HG03520 (cell line): ENCODE measurements around the gene RD3L.
"Not testable (repeated sequence)": the region's sequence is repeated elsewhere in the genome, so short reads cannot be mapped to it uniquely, and the experiment has no call there.

ENCODE experiments used
- ATAC-seq: cut with Tn5 transposase; IDR thresholded peaks from one replicate; pipeline ENCODE4 v1.9.1; 2021; ENCODE audit warnings: mild to moderate bottlenecking, moderate library complexity; ENCODE audit not compliant: unreplicated experiment

RD3L gene

DNA sequence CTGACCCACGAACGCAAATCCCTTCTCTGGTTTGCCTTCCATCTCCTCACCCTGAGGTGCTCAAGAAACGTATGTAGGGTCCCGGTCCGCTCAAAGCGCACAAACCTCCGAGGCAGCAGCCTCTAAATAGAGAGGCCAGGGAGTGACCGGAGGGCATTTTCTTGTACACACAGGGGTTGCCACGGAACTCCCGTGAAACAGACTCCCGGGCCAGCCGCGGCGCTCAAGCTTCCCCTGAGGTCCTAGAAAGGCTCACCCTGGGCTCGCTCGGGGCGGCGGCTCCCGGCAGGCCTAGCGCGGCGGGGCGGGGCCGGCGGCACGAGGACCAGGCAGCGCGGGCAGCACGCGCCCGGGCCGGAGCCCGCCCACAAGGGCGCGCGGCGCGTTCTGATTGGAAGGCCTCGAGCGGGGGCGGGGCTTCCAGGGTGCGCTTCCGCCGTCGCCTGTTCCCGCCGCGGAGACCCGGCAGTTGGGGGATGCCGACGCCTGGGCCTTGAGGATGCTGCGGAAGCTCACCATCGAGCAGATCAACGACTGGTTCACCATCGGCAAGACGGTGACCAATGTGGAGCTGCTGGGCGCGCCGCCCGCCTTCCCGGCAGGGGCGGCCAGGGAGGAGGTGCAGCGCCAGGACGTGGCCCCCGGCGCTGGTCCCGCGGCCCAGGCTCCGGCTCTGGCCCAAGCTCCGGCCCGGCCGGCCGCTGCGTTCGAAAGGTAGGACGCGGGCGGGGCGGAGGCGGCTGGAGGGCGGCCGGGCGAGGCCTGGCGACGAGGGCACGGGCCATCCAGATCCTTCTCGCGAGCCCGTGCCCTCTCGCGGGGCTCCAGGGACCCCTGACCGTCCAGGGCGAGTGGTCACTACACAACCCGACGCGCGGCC is 14.1 kb downstream of the RD3L start, which contains the start of gene TDRD9:
Gene TDRD9, plus strand, starts transcription at position 446 of the 880 bp plus-strand sequence. Its CDS starts 54 bp downstream, at position 500.
- ATAC-seq = no peak

GRCh38 chr14:103927566-103927965 is 14.8 kb downstream of the RD3L start:
- ATAC-seq = no peak

DNA sequence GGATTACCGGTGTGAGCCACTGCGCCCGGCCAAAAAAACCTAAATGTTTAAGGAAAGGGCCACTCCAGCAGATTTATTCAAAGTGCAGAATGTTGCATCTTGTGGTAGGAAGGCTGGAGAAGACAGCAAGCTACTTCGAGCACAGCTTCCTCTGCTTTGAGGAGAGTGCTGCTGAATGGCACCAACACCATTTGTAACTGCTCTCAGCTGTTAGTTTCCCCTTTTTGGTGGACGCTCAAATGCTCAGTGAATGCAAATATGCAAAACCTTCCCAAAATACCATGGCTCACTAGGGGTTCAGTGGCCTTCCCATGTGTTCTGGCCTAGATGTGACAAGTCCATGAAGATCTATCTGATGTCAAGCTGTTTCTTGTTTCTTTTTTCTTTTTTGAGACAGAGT is 17.0 kb downstream of the RD3L start:
- ATAC-seq = no peak

GRCh38 chr14:103923863-103924262 is 18.5 kb downstream of the RD3L start:
- no peak for ATAC-seq

DNA sequence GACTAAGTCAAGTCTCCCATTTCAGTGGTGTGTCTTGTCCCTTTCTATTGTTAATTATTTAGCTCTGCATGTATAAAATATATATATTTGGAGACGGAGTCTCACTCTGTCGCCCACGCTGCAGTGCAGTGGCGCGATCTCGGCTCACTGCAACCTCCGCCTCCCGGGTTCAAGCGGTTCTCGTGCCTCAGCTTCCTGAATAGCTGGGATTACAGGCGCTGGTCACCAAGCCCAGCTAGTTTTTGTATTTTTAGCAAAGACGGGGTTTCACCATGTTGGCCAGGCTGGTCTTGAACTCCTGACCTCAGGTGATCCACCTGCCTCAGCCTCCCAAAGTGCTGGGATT is 20.5 kb downstream of the RD3L start:
- ATAC-seq = not testable (repeated sequence)

- peak; percentile 95 for ATAC-seq
Measured at GRCh38 chr14:103920981-103921854, 21.1 kb downstream of the RD3L start.

DNA sequence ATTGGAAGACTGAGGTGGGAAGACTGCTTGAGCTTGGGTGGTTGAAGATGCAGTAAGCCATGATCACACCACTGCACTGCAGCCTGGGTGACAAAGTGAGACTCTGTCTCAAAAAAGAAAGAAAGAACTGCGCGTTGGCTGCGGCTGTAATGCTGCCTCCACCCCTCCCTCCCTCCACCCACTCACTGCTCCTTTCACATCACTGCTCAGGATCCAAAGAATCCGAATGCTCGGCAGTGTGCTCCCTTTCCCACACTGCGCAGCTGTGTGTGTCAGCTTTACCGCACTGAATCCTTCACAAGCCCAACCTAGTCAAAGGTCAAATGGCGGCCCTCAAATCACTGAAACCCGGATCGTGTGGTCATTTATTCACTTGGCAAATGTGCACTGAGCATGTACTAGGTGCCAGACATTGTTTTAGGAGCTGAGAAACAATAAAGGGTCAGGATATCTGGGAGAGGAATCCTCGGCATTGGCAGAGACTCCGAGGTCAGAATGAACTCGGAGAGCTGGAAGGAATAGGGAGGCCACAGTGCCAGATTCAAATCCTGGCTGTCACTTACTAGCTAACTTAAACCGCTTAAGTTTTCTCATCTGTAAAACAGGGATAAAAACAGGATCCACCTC is 25.6 kb downstream of the RD3L start:
- no peak for ATAC-seq

GRCh38 chr14:103915616-103916015 is 26.7 kb downstream of the RD3L start:
- no peak for ATAC-seq

GRCh38 chr14:103910984-103911383 is 31.3 kb downstream of the RD3L start:
- no peak for ATAC-seq

DNA sequence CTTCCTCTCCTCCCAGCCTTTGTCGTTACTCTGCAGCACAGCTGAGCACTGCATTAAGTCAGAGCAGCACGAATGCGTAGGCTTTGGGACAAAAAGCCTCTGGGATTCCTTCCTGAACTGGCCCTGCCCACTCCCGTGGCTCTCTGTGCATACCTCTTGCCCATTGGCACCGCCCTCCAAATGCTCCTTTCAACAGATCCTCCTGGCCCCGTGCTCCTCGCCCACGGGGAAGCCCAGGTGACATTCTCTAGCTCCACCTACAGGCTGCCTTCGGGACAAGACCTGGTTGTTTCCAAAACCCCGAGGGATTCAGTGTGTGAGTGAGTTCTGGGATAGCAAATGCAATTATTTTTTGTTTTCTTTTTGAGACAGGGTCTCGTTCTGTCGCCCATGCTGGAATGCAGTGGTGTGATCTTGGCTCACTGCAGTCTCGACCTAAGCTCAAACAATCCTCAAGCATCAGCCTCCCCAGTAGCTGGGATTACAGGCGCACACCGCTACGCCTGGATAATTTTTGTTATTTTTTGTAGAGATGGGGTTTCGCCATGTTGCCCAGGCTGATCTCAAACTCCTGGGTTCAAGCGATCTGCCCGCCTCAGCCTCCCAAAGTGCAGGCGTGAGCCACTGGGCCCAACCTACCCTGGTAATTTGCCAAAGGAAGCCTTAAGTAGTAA is 31.9 kb downstream of the RD3L start:
- ATAC-seq = no peak

DNA sequence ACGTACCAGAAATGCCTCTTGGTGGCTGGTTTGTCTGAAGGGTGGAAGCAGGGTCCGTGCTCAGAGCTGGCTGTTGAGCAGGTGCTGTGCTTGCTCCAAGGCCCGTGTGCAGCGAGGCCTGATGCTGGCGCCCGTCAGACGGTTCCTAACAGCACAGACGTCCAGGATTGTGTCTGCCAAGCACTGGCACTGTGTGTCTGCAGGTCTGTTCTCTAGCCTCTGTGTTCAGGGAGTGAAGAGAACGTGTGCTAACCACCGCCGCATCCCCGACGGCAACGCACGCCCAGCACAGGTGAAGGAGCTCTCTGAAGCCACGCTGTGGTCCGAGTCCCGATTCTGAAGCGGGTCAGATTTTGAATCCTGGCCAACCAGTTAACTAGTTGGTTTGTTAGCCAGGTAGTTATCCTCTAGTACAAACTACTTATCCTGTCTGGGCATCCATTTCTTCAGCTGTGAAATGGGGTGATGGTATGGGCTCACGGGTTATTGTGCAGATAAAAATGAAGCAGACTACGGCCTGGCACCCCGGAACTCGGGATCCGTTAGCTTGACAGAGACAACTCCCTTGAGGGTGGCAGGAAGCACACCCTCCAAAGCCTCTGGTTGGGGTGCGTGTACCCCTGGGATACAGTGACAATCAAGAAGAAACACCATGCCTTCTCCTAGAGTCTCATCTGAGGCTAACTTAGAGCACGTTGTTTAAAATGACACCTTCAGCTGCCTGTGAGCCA is 32.6 kb downstream of the RD3L start:
- no peak for ATAC-seq

DNA sequence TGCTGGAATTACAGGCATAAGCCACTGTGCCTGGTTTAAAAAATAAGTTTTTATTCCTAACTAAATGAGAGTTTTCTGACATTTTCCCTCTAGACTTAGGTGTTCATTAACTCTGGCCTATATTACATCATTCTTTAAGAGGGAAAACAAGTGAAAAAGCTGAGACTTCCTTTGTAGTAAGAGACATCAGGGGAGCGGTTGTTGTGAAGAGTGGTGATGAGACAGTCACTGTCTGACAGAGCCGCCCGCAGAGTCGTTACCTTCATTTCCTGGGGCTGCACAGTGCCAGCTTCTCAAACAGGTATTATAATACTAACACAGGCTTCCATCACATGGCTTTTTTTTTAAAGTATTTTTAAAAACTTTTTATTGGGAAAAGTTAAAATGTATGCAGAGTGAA is 33.7 kb downstream of the RD3L start:
- ATAC-seq = no peak

- no peak for ATAC-seq
Measured at GRCh38 chr14:103905842-103906456, 36.4 kb downstream of the RD3L start.

GRCh38 chr14:103904493-103905107 is 37.7 kb downstream of the RD3L start:
- no peak for ATAC-seq

DNA sequence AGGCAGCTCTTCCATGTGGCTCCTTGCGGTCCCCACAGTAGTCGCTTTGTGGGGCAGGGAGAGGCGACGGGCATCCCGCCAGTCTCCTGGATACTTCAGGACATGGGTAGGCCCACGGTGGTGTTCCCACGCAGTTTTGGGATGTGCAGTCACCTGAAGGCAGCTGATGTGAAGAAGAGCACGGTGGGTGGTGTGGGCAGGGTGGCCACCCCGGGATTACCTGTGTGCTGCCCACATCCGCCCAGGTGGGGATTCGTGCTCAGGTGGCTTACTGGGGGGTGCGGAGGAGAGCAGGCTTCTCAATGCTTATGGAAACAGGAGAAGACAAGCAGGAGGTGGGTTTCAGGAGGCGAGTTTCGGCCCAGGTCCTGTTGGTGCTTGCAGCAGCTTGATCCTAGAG is 42.5 kb downstream of the RD3L start:
- no peak for ATAC-seq

DNA sequence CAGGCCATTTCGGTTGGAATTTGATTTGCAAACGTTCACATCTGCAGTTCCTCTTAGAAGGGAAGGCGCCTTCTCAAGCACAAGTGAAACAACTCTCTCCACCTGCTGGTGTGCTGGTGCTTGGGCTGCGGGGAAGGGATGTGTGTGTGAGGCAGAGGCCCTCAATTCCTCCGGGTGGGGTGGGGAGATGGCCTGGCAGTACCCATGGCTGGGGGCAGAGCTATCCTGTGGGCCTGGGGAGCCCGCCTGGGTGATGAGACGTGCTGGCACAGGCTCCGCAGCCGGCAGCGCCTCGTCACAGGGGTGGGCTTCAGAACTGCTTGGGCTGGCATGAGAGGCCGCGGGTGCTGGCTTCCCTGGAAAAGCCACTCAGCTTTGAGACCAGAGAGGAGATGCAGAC is 43.0 kb downstream of the RD3L start:
- ATAC-seq = no peak

DNA sequence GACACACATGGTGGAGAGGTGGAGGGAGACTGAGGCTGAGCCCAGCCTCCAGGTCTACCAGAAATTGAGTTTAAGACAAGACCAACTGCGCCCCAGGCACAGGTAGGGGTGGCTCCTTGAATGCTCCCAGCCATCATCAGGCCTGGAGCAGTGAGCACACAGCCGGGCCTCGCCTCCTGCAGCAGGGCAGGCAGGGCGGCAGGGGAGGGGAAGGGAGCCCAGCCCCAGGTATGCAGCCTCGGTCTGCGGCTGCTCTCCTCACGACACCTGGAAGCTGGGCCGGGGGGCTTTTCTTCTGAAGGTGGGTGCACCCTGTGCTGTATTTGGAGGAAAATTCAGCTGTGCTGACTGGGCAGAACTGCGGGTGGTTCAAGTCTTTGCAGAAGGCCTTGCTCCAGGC is 43.6 kb downstream of the RD3L start:
- ATAC-seq = no peak

GRCh38 chr14:103898204-103898603 is 44.1 kb downstream of the RD3L start:
- ATAC-seq = no peak
